SU-DHL-6 (cell line): Measurements from ENCODE around the gene SLC23A2.

Experiments used
- H2AFZ ChIP-seq: fragments of 200-600 bp; sonication (generic); 2 replicates; pipeline ENCODE4 v1.6.1; 2014; ENCODE audit warnings: low read depth, mild to moderate bottlenecking, moderate library complexity, mixed read lengths, antibody characterized with exemption, low read length; ENCODE audit not compliant: severe bottlenecking
- H3F3A ChIP-seq: fragments of 200-600 bp; shearing (Covaris generic); 2 replicates; pipeline ENCODE4 v1.6.0; 2016; ENCODE audit warnings: antibody characterized with exemption, mild to moderate bottlenecking; ENCODE audit not compliant: insufficient read depth
- H3K27ac ChIP-seq: fragments of 200-600 bp; sonication (generic); 2 replicates; pipeline ENCODE4 v1.5.1; 2016; ENCODE audit warnings: low read depth, mild to moderate bottlenecking, low read length, moderate library complexity, mixed read lengths
- H3K27me3 ChIP-seq: fragments of 200-600 bp; sonication (generic), shearing (Covaris generic); 2 replicates; pipeline ENCODE4 v1.6.0; 2014; ENCODE audit warnings: mild to moderate bottlenecking, low read length
- H3K36me3 ChIP-seq: fragments of 200-600 bp; sonication (generic); 2 replicates; pipeline ENCODE4 v1.6.1; 2014; ENCODE audit warnings: mild to moderate bottlenecking, low read length, mixed read lengths
- H3K4me2 ChIP-seq: fragments of 300-600, 200-600 bp; shearing (Covaris generic), sonication (generic); 2 replicates; pipeline ENCODE4 v1.6.0; 2014; ENCODE audit warnings: low read length, low read depth, mild to moderate bottlenecking; ENCODE audit not compliant: poor library complexity, severe bottlenecking
- H3K4me3 ChIP-seq: fragments of 200-600 bp; sonication (generic); 2 replicates; pipeline ENCODE4 v1.5.1; 2014; ENCODE audit warnings: antibody characterized with exemption, low read length, mild to moderate bottlenecking, mixed read lengths; ENCODE audit not compliant: insufficient read depth, poor library complexity, severe bottlenecking
- H3K79me2 ChIP-seq: fragments of 200-600 bp; sonication (generic); 2 replicates; pipeline ENCODE4 v1.6.1; 2014; ENCODE audit warnings: mild to moderate bottlenecking, low read length, moderate library complexity; ENCODE audit not compliant: insufficient read depth
- H3K9ac ChIP-seq: fragments of 200-600 bp; sonication (generic); 2 replicates; pipeline ENCODE4 v1.7.0; 2014; ENCODE audit warnings: mild to moderate bottlenecking, low read length
- H3K9me2 ChIP-seq: fragments of 200-600 bp; sonication (generic); replicated peaks from 2 replicates; pipeline ENCODE4 v1.6.1; 2014; ENCODE audit warnings: low read length; ENCODE audit not compliant: insufficient read depth
- H3K9me3 ChIP-seq: fragments of 200-600 bp; sonication (generic); 2 replicates; pipeline ENCODE4 v1.6.1; 2014; ENCODE audit warnings: low read length, mixed read lengths; ENCODE audit not compliant: insufficient read depth
- H4K20me1 ChIP-seq: fragments of 200-600 bp; sonication (generic); 2 replicates; pipeline ENCODE4 v1.6.1; 2014; ENCODE audit warnings: low read depth, mild to moderate bottlenecking, antibody characterized with exemption, low read length, moderate library complexity, mixed read lengths
- EZH2phosphoT487 ChIP-seq: fragments of 200-600 bp; sonication (generic), shearing (Covaris generic); conservative IDR thresholded peaks from 2 replicates; pipeline ENCODE4 v1.6.1; 2018; ENCODE audit warnings: mild to moderate bottlenecking, antibody characterized with exemption, low read length, moderate library complexity, mixed read lengths
- TF ChIP-seq, protein P1 (sequence below): fragments of 200-600 bp; sonication (generic); IDR thresholded peaks from one replicate; pipeline ENCODE4 v1.5.1; 2017; ENCODE audit warnings: antibody characterized with exemption, mild to moderate bottlenecking, low read length, moderate library complexity; ENCODE audit not compliant: insufficient read depth, poor library complexity, severe bottlenecking

Gene SLC23A2

DNA sequence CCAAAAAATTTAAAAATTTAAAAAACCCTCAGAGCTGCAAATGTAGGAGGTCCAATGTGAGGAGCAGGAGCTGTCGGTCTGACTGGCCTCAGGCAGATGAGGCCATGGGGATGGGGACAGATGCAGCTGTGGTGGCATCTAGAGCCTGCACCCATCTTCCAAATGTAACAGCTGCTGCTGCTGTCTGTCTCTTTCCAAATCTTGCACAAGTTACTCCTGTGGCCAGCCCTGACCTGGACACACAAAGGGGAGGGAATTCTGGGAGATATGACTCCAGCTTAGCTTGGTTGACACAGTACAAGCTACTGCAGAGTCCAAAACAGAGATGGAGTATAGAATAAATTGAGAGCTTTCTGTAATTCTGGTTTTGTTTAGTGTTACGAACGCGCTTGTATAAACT lies 164.4 kb downstream of the SLC23A2 start:
- H3K36me3 ChIP-seq = no peaks in the 10 kb centered on the region
- H3K9me2 ChIP-seq = no peaks in the 10 kb centered on the region
- H3F3A ChIP-seq = peaks cover 3% of the 10 kb centered on the region; the same call in 1 of the 2 replicates
- H3K9me3 ChIP-seq = 0 out of 2 replicates have a peak, but pooled peaks cover 3% of the 10 kb centered on the region
- no peak overlapping the region for H3K27ac ChIP-seq
- no peak overlapping the region for H3K4me2 ChIP-seq
- no peak overlapping the region for H3K4me3 ChIP-seq
- no peak overlapping the region for H2AFZ ChIP-seq
- TF ChIP-seq EZH2phosphoT487 = no peak
- TF ChIP-seq, protein P1, sequence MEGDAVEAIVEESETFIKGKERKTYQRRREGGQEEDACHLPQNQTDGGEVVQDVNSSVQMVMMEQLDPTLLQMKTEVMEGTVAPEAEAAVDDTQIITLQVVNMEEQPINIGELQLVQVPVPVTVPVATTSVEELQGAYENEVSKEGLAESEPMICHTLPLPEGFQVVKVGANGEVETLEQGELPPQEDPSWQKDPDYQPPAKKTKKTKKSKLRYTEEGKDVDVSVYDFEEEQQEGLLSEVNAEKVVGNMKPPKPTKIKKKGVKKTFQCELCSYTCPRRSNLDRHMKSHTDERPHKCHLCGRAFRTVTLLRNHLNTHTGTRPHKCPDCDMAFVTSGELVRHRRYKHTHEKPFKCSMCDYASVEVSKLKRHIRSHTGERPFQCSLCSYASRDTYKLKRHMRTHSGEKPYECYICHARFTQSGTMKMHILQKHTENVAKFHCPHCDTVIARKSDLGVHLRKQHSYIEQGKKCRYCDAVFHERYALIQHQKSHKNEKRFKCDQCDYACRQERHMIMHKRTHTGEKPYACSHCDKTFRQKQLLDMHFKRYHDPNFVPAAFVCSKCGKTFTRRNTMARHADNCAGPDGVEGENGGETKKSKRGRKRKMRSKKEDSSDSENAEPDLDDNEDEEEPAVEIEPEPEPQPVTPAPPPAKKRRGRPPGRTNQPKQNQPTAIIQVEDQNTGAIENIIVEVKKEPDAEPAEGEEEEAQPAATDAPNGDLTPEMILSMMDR = no peak
- no peaks in the 10 kb centered on the region for H3K79me2 ChIP-seq
- no peaks in the 10 kb centered on the region for H3K27me3 ChIP-seq
- H3K9ac ChIP-seq = no peak overlapping the region
- no peaks in the 10 kb centered on the region for H4K20me1 ChIP-seq

DNA sequence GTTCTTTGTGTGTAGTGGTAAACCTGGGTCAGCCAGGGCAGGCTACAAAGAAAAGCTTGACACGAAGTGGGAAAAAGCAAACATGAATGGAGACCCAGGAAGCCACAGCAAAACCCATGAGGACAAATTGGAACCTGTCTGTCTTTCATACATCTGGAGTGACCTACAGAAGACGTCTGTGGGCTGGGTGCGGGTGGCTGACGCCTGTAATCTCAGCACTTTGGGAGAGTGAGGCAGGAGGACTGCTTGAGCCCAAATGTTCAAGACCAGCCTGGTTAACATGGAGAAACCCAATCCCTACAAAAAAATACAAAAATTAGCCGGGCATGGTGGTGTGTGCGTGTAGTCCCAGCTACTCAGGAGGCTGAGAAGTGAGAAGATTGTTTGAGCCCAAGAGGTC lies 164.8 kb downstream of the SLC23A2 start:
- Histone ChIP-seq H3K4me3 (no peak overlapping the region), H4K20me1 (no peaks in the 10 kb centered on the region), H3K36me3 (no peaks in the 10 kb centered on the region), H3K27me3 (no peaks in the 10 kb centered on the region), H3K27ac (no peak overlapping the region), H2AFZ (no peak overlapping the region), H3K79me2 (no peaks in the 10 kb centered on the region), H3K9me3 (0 out of 2 replicates have a peak, but pooled peaks cover 3% of the 10 kb centered on the region), H3K9me2 (no peaks in the 10 kb centered on the region), H3K9ac (no peak overlapping the region), H3F3A (peaks cover 3% of the 10 kb centered on the region; the same call in 1 of the 2 replicates), H3K4me2 (no peak overlapping the region)
- TF ChIP-seq, protein P1 = no peak
- TF ChIP-seq EZH2phosphoT487 = no peak

DNA sequence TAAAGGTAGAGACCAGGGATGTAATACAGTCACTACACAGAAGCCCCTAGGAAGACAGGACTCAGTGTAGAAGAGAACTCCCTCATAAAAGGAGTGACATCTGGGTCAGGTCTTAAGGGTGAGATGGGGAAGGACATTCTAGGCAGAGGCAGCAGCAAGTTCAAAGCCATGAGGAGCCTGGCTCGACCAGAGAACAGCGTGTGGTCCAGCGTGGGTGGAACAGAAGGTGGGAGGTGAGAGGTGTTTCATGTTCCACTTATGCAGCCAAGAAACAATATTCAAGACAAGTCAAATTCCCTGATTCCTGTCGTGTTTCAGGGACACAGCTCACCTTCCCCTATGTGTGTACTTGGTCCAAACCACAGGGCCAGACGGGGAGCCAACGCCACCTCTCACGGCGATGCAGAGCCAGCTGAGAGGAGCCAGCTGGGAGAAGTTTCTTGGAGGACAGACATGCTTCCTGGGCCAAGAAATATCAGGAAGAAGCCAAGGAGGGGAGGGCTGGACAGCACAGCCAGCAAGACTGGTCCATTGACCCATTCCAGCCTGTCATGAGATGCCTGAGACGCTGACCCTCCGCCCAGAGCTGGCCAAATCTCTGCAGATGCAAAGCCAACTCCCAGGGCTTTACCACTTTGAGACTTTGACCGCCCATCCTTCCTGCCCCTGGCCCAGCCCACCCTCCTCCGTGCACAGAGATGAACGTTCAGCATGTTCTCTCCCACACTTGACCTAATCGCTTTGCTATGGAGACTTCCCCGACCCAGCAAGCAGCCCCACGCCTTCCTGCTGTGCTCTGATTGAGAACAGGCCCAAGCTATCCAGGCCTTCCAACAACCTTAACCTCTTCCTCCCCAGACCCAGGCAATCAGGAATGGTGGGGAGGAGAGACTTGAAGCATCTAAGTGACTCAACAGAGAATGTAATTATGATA lies 165.8 kb downstream of the SLC23A2 start:
- no peak overlapping the region for H3K9ac ChIP-seq
- TF ChIP-seq, protein P1 = no peak
- no peak for TF ChIP-seq EZH2phosphoT487
- H3K27ac ChIP-seq = no peak overlapping the region
- no peaks in the 10 kb centered on the region for H3K9me2 ChIP-seq
- peaks cover 3% of the 10 kb centered on the region; the same call in 1 of the 2 replicates for H3F3A ChIP-seq
- no peak overlapping the region for H3K4me2 ChIP-seq
- no peaks in the 10 kb centered on the region for H3K79me2 ChIP-seq
- no peaks in the 10 kb centered on the region for H3K36me3 ChIP-seq
- H3K9me3 ChIP-seq = 0 out of 2 replicates have a peak, but pooled peaks cover 3% of the 10 kb centered on the region
- no peaks in the 10 kb centered on the region for H3K27me3 ChIP-seq
- H3K4me3 ChIP-seq = no peak overlapping the region
- H4K20me1 ChIP-seq = no peaks in the 10 kb centered on the region
- H2AFZ ChIP-seq = no peak overlapping the region
